NCI-H446 (cell line): ENCODE measurements around the gene ATP1A3.

Experiments
- DNase-seq, 2 experiments: peaks; one replicate each; lab custom pipeline; 2025; lab: John Stamatoyannopoulos, UW

Gene ATP1A3

GRCh38 chr19:42010245-42011126, 16.5 kb upstream of the ATP1A3 start:
- DNase-seq, result no peak

GRCh38 chr19:42006569-42006968, 12.5 kb upstream of the ATP1A3 start:
- no peak for DNase-seq

GRCh38 chr19:42005504-42005903, 11.5 kb upstream of the ATP1A3 start:
- DNase-seq, result no peak

DNA sequence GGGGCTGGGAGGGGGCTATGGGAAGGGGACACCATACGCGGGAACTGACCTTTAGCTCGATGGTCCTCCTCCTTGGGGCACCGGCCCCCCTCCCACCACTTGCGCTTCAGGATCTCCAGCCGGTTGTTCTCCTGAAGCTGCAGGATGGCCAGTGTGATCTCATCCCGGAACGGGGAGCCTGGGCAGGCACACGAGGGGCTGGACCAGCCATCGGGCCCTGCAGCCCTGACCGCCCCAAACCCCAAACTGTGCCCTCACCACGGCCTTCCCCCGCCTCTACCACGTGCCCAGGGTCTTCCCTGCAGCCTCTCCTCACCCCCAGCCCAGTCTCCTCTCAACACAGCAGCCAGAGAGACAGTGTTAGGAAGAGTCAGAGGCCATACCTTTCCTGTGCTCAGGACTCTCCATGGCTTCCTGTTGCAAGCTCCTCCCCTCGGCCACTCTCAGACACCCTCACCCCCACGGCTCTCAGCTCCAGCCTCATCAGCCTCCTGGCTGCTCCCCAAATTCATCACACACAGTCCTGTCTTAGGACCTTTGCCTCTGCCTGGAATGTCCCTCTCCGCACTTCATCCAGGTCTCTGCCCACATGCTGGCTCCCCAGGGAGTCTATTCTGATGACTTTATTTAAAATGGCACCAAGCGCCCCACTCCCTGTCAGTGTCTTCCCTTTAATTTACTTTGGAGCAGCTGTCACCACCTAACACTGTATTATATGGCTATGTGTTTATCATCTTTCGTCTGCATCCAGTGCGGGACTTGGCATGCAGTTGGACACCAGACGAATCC, 9.7 kb upstream of the ATP1A3 start:
- no peak for DNase-seq

DNA sequence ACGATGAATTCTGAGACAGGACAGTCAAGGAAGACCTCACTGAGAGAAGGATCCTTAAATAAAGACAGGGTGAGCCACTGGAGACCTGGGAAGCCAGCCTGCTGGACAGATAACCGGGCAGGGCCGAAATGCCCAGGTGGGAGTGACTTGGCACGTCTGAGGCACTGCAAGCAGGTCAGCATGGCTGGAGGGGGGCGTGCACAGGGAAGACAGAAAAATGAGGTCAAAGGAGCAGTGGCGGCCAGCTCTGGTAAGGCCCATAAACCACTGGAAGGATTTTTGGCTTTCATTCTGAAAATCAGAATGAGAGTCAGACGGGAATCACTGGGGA, 5.8 kb upstream of the ATP1A3 start:
- no peak for DNase-seq

GRCh38 chr19:41999071-41999877, 5.2 kb upstream of the ATP1A3 start:
- no peak for DNase-seq

GRCh38 chr19:41998246-41999020, 4.4 kb upstream of the ATP1A3 start:
- no peak for DNase-seq

DNA sequence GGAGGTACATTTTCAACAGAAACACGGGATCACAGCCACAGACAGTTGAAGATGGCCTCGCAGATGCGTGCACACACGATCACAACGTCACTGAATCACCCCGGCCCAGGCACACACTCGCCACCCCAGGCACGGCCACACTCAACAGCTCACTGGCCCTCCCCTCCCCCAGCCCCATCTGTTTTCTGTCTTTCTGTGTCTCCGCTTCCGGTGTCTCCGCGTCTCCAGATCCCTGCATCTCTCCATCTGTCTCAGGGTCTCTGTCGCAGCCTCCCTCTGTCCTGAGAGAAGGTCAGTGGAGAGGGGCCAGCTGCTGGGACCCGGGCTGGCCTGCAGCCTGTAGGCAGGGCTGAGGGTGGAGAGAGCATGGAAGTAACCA, 3.8 kb upstream of the ATP1A3 start:
- DNase-seq, result peak in 1 of 2 experiments; percentile 8

- no peak for DNase-seq
Measured at GRCh38 chr19:41997121-41997850, 3.3 kb upstream of the ATP1A3 start.

- DNase-seq, result peak in 1 of 2 experiments; percentile 66
Measured at GRCh38 chr19:41995959-41996797, 2.1 kb upstream of the ATP1A3 start.

DNA sequence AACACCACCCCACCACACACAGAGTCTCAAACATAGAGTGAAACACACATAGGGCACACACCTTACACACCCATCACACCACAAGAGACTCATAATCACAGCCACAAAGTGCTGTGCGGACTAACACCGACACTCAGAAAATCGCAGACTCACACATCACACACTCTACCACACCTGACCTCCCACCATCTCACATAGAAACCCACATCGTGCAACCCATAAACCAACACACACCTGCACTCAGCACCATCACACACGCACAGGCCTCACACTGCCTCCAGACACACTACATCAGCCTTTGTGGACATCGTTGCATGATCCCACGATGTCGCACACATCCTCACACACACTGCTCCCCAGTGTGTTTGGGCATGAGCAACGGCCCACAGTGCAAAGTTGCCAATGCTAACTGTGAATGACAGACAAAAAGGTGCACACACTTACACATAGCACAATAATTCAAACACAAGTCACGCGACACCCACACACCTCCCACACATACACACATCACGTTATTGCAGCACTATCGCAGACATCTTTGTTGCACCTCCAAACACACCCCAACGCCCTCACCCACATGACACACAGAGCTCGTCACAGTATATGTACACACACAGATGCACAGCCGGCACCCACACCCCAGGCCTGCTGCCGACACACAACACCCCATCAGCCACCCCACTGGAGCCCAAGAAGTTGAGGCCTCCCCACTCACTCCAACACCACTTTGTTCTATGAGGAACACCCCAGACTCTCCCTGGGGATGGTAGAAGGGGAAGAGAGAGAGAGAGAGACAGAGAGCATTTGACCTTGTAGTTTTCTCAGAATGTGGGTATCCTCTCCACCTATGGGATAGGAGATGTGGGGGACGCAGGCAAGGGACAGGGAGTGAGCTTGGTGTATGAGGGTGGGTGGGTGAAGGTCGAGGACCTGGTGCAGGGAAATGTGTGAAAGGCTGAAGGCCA, 1.2 kb upstream of the ATP1A3 start:
- DNase-seq, result no peak

DNA sequence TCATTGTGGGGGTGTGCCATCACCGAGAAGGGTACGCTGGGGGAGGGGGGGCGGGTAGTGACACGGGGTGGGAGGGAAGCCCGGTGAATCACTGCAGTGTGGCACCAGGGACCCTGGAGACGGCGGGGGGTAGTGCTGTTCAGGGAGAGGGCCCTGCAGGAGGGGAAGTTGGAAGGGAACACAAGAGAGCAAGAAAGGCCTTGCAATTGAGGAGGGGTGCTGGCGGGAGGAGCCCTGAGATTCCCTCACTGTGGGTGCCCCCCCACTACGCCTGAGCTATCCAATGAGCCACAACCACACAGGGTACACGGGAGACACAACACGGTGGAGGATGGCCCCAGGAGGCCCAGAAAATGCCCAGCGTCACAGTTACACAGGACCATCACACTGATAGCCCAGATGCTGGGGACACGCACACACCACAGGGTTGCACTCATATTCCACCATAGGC, 516 bp upstream of the ATP1A3 start:
- peak in 1 of 2 experiments; percentile 14 for DNase-seq

DNA sequence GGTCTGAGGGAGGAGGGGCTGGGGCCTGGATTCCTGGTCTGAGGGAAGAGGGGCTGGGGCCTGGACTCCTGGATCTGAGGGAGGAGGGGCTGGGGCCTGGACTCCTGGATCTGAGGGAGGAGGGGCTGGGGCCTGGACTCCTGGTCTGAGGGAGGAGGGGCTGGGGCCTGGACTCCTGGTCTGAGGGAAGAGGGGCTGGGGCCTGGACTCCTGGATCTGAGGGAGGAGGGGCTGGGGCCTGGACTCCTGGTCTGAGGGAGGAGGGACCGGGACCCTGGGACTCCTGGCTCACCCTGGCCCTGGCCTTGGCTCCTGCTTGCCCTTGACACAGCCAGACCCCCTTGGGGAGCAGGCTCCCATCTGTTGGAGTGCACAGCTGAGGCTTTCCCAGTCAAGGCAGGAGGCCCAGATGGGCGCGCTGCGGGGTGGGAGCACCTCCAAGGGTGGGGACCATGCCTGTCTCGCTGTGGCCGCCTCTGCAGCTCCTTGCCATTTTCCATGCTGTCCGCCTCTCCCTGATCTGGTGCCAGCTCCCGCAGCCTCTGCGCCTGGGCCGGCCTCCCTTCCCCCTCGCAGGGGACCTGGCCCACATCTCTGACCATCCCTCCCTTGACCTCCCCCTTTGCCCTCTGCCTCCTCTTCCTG, 2.0 kb downstream of the ATP1A3 start:
- peak in 1 of 2 experiments; percentile 58 for DNase-seq

GRCh38 chr19:41991025-41991424, 3.0 kb downstream of the ATP1A3 start:
- no peak for DNase-seq

DNA sequence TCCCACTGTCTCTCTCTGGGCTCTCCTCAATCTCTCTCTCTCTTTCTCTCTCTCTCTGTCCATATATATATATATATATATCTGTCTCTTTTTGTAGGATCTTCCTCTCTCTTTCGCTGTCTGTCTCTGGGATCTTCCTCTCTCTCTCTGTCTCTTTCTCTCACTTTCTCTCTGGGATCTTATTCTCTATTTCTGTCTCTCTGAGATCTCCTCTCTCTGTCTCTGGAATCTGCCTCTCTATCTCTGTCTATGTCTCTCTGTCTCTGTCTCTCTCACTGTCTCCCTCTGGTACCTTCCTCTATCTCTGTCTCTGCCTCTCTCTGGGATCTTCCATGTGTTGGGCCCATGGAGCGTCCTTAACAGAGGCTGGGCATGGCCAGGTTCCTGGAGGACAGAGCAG, 3.4 kb downstream of the ATP1A3 start:
- no peak for DNase-seq

GRCh38 chr19:41990028-41990427, 4.0 kb downstream of the ATP1A3 start:
- DNase-seq, result no peak

DNA sequence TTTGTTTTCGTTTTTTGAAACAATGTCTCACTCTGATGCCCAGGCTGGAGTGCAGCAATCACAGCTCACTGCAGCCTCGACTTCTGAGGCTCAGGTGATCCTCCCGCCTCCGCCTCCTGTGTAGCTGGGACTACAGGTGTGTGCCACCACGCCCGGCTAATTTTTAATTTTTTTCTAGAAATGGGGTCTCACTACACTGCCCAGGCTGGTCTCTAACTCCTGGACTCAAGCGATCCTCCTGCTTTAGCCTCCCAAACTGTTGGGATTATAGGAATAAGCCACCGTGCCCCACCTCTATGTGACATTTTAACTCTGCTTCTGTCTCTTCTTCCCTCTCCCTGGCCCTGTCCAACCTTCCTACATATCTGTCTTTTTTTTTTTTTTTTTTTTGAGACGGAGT, 5.1 kb downstream of the ATP1A3 start:
- DNase-seq, result no peak

DNA sequence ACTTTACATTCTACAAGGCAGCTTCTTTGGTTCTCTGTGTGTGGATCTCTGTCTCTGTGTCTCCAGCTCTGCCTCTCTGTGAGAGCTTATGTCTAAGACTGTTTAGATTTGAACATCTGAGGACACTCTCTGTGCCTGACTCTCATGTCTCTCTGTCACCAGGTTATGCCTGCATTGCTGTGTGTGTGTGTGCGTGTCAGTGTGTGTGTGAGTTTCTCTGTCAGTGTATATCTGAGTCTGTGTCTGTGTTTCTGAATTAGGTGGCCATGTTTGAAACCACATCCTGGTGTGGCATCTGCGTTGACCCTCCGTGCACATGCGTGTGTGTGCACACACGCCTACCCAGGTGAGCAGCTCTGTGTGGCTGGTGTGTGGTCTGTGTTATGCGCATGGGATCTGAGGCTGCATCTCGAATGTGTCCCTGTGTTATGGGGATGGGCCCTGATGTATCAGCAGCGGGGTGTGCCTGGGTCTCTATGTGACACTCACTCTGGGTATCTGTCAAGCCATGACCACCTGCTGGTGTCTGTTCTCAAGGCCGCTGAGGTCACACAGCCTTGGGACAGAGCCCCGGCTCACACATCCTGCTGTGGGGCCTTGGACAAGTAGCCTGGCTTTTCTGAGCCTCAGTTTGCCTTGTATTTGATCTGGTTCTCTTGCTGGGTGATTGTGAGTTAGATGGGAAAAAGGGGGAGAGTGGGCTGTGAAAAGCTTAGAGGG, 6.7 kb downstream of the ATP1A3 start:
- no peak for DNase-seq
